SK-N-SH (cell line): ENCODE results near the gene KRT6A. TPM values are rescaled to one million over a fixed set of nuclear protein-coding genes. Genes with fewer than 3 reads are reported as not detected.

Source experiments
- CTCF ChIA-PET: fragments of 300-600, 350-600 bp; formaldehyde crosslinking; extraction: SDS; loops from one replicate; lab custom pipeline; 2021; lab: Yijun Ruan, JAX
- POLR2A ChIA-PET: fragments of 350-600 bp; sonication (Branson Sonifier 250); formaldehyde crosslinking; extraction: SDS; loops from one replicate; lab custom pipeline; 2020; ENCODE audit warnings: antibody characterized with exemption, inconsistent platforms; lab: Yijun Ruan, JAX
- DNase-seq: peaks from one replicate; pipeline ENCODE4 v3.0.0; 2012
- H2AFZ ChIP-seq: fragments of 200-600 bp; sonication (generic); 2 replicates; pipeline ENCODE4 v1.8.1; 2016; ENCODE audit warnings: antibody characterized with exemption, mild to moderate bottlenecking, low read depth
- H3F3A ChIP-seq: fragments of 200-600 bp; sonication (generic); replicated peaks from 2 replicates; pipeline ENCODE3; 2016; ENCODE audit warnings: antibody characterized with exemption, mild to moderate bottlenecking; ENCODE audit not compliant: insufficient read depth
- H3K27ac ChIP-seq, 2 experiments: fragments of 200-500 bp in 1 of 2; fragments of 200-600 bp in 1 of 2; sonication (Bioruptor generic) in 1 of 2; sonication (generic), shearing (Covaris generic) in 1 of 2; 2 replicates each; pipeline versions ENCODE4 v1.5.1 to v1.6.1; 2014 to 2016; ENCODE audit warnings: low read depth in 2 of 2, inconsistent platforms in 1 of 2, low read length in 1 of 2, mild to moderate bottlenecking in 1 of 2, mixed read lengths in 1 of 2
- H3K27me3 ChIP-seq: fragments of 200-600 bp; sonication (generic), shearing (Covaris generic); 2 replicates; pipeline ENCODE4 v1.6.1; 2016; ENCODE audit warnings: mixed run types; ENCODE audit not compliant: insufficient read depth
- H3K36me3 ChIP-seq, 2 experiments: fragments of 200-500 bp in 1 of 2; fragments of 200-600 bp in 1 of 2; sonication (Bioruptor generic) in 1 of 2; sonication (generic) in 1 of 2; replicated peaks in 1 of 2; 2 replicates each; pipeline versions ENCODE3 to v1.5.1; 2014 to 2016; ENCODE audit warnings: low read length in 1 of 2, mild to moderate bottlenecking in 1 of 2; ENCODE audit not compliant: insufficient read depth in 2 of 2, control insufficient read depth in 1 of 2
- H3K4me1 ChIP-seq, 2 experiments: fragments of 200-500 bp in 1 of 2; fragments of 200-600 bp in 1 of 2; sonication (Bioruptor generic) in 1 of 2; sonication (generic), shearing (Covaris generic) in 1 of 2; 2 replicates each; pipeline versions ENCODE4 v1.5.1 to v1.6.1; 2014 to 2016; ENCODE audit warnings: low read depth in 1 of 2, low read length in 1 of 2, mixed run types in 1 of 2; ENCODE audit not compliant: insufficient read depth in 2 of 2, control insufficient read depth in 1 of 2
- H3K4me2 ChIP-seq: fragments of 200-600 bp; sonication (generic), shearing (Covaris generic); 2 replicates; pipeline ENCODE4 v1.6.1; 2017; ENCODE audit warnings: mixed run types
- H3K4me3 ChIP-seq, 2 experiments: fragments of 200-500 bp in 1 of 2; fragments of 200-600 bp in 1 of 2; sonication (Bioruptor generic) in 1 of 2; sonication (generic), shearing (Covaris generic) in 1 of 2; 2 replicates each; pipeline versions ENCODE4 v1.5.1 to v1.8.1; 2014 to 2016; ENCODE audit warnings: low read depth in 2 of 2, inconsistent platforms in 1 of 2, low read length in 1 of 2, mild to moderate bottlenecking in 1 of 2, mixed read lengths in 1 of 2, moderate library complexity in 1 of 2
- H3K79me2 ChIP-seq: fragments of 200-600 bp; sonication (generic); 2 replicates; pipeline ENCODE4 v1.8.1; 2017; ENCODE audit warnings: mild to moderate bottlenecking; ENCODE audit not compliant: insufficient read depth
- H3K9ac ChIP-seq: fragments of 200-600 bp; sonication (generic); 2 replicates; pipeline ENCODE4 v1.6.1; 2017; ENCODE audit warnings: mixed run types
- H3K9me2 ChIP-seq: fragments of 200-600 bp; sonication (generic); 2 replicates; pipeline ENCODE4 v1.6.1; 2017; ENCODE audit warnings: mixed run types
- H3K9me3 ChIP-seq: fragments of 200-600 bp; sonication (generic); 2 replicates; pipeline ENCODE4 v1.6.1; 2017; ENCODE audit warnings: mixed run types, mild to moderate bottlenecking, moderate library complexity
- H4K20me1 ChIP-seq: fragments of 200-600 bp; sonication (generic); 2 replicates; pipeline ENCODE4 v1.6.1; 2017; ENCODE audit warnings: mild to moderate bottlenecking, mixed run types; ENCODE audit not compliant: insufficient read depth
- EP300 ChIP-seq, 2 experiments: IDR thresholded peaks; 2 replicates each; pipeline versions ENCODE4 v1.4.0 to v1.6.1; 2012; ENCODE audit warnings: borderline replicate concordance in 1 of 2, low read depth in 1 of 2, low read length in 1 of 2
- EZH2phosphoT487 ChIP-seq: fragments of 200-600 bp; sonication (generic); IDR thresholded peaks from 2 replicates; pipeline ENCODE4 v1.6.1; 2017; ENCODE audit warnings: low read depth, mixed run types, mild to moderate bottlenecking, antibody characterized with exemption, moderate library complexity, borderline replicate concordance
- FOSL2 ChIP-seq: IDR thresholded peaks from 2 replicates; pipeline ENCODE4 v1.4.0; 2012; ENCODE audit warnings: low read depth, mild to moderate bottlenecking, moderate library complexity, borderline replicate concordance
- GABPA ChIP-seq: IDR thresholded peaks from 2 replicates; pipeline ENCODE4 v1.4.0; 2012; ENCODE audit warnings: low read depth, mild to moderate bottlenecking
- IRF3 ChIP-seq: fragments of 150-350 bp; IDR thresholded peaks from 2 replicates; pipeline ENCODE4 v1.6.1; 2016; ENCODE audit warnings: mild to moderate bottlenecking, low read depth, low read length
- JUND ChIP-seq: IDR thresholded peaks from 2 replicates; pipeline ENCODE4 v1.4.0; 2012
- NFIC ChIP-seq: IDR thresholded peaks from 2 replicates; pipeline ENCODE4 v1.4.0; 2012; ENCODE audit warnings: borderline replicate concordance
- RAD21 ChIP-seq: IDR thresholded peaks from 2 replicates; pipeline ENCODE4 v1.6.1; 2012; ENCODE audit warnings: mild to moderate bottlenecking, low read length
- RFX5 ChIP-seq: IDR thresholded peaks from 2 replicates; pipeline ENCODE4 v1.6.1; 2012; ENCODE audit warnings: mild to moderate bottlenecking, improper control_type of control experiment, low read length
- TAF1 ChIP-seq: IDR thresholded peaks from 2 replicates; pipeline ENCODE4 v1.6.1; 2012; ENCODE audit warnings: low read depth, mild to moderate bottlenecking, low read length, moderate library complexity, borderline replicate concordance
- TEAD4 ChIP-seq: IDR thresholded peaks from 2 replicates; pipeline ENCODE4 v1.4.0; 2012; ENCODE audit warnings: mild to moderate bottlenecking, borderline replicate concordance; ENCODE audit not compliant: insufficient read depth
- USF1 ChIP-seq: IDR thresholded peaks from 2 replicates; pipeline ENCODE4 v1.4.0; 2012; ENCODE audit warnings: low read depth, borderline replicate concordance
- USF2 ChIP-seq: fragments of 150-350 bp; IDR thresholded peaks from 2 replicates; pipeline ENCODE4 v1.6.1; 2017; ENCODE audit warnings: antibody characterized with exemption, low read length, low read depth, borderline replicate concordance
- WGBS: methylation state at CpG from one replicate; pipeline ENCODE4 v1.1.6; 2017; ENCODE audit warnings: low lambda C conversion rate; 5-methylcytosine and 5-hydroxymethylcytosine counted together
- polyA plus RNA-seq, 3 experiments: library from polyadenylated mRNA; depleted of rRNA; stranded (reverse); fragments of >200 nt; gene quantifications; 2 replicates each; pipeline ENCODE4 v1.2.3, GENCODE V29; 2012

The KRT6A gene
- polyA plus RNA-seq, 1 of the 3 experiments (the other 2 are of a cell fraction), result not detected

- H3K9me3 ChIP-seq, result no peaks in the 10 kb centered on the region
- CTCF ChIA-PET, result interaction anchor here (1.3 kb wide), 1 partner anchor 343 kb away, joined by 3 read pairs; no protein-coding TSS in a partner anchor
- H3K4me1 ChIP-seq, result no peaks in the 10 kb centered on the region
- 33% methylated on average over 3 of the region's 3 CpGs for WGBS
- no peak overlapping the region for H3K4me3 ChIP-seq
- no peaks in the 10 kb centered on the region for H4K20me1 ChIP-seq
- H3K79me2 ChIP-seq, result no peaks in the 10 kb centered on the region
- H2AFZ ChIP-seq, result no peak overlapping the region
- no peak for DNase-seq
- H3K27ac ChIP-seq, result no peak overlapping the region
- H3K9me2 ChIP-seq, result no peaks in the 10 kb centered on the region
- TF ChIP-seq EZH2phosphoT487 (no peak), JUND (no peak), NFIC (no peak), GABPA (no peak)
- TF ChIP-seq, all 33 proteins: peak for 0
- H3F3A ChIP-seq, result no peaks in the 10 kb centered on the region
- POLR2A ChIA-PET, result no interaction called here
- no peaks in the 10 kb centered on the region for H3K36me3 ChIP-seq
- H3K4me2 ChIP-seq, result no peak overlapping the region
- H3K9ac ChIP-seq, result no peak overlapping the region
- H3K27me3 ChIP-seq, result peaks cover 12% of the 10 kb centered on the region; the same call in 1 of the 2 replicates
Observed at GRCh38 chr12:52537101-52537500, 44.0 kb upstream of the KRT6A start.

- WGBS, result 0% methylated on average over 1 of the region's 1 CpG
- H2AFZ ChIP-seq, result no peak overlapping the region
- no peaks in the 10 kb centered on the region for H3K79me2 ChIP-seq
- peaks cover 19% of the 10 kb centered on the region; the same call in 1 of the 2 replicates for H3K27me3 ChIP-seq
- DNase-seq, result no peak
- no peak for TF ChIP-seq USF1
- TF ChIP-seq RAD21, result no peak
- TF ChIP-seq IRF3, result no peak
- no peak for TF ChIP-seq TEAD4
- no peak for TF ChIP-seq USF2
- no peak for TF ChIP-seq NFIC
- no peak for TF ChIP-seq RFX5
- no peak for TF ChIP-seq FOSL2
- no peak for TF ChIP-seq EP300 (IDR thresholded peaks at IDR 0.05; ENCODE audit: borderline replicate concordance in 1 of 2, low read depth in 1 of 2, low read length in 1 of 2)
- no peak for TF ChIP-seq TAF1
- H3K9me3 ChIP-seq, result no peaks in the 10 kb centered on the region
- H3F3A ChIP-seq, result no peaks in the 10 kb centered on the region
- no peaks in the 10 kb centered on the region for H3K36me3 ChIP-seq
- H3K4me3 ChIP-seq, result no peak overlapping the region
- H4K20me1 ChIP-seq, result no peaks in the 10 kb centered on the region
- no peak overlapping the region for H3K4me2 ChIP-seq
- POLR2A ChIA-PET, result no interaction called here
- H3K9me2 ChIP-seq, result no peaks in the 10 kb centered on the region
- no peak overlapping the region for H3K9ac ChIP-seq
- no peak overlapping the region for H3K27ac ChIP-seq
- no peaks in the 10 kb centered on the region for H3K4me1 ChIP-seq
- CTCF ChIA-PET, result no interaction called here
Observed at GRCh38 chr12:52535574-52535973, 42.5 kb upstream of the KRT6A start.
